ENCODE measurements around the gene CCDC15. TPM values are rescaled to one million over a fixed set of nuclear protein-coding genes. Genes with fewer than 3 reads are reported as not detected.

Gene CCDC15
- total RNA-seq, 4 donors from 2014 or later: under 0.01 to 3.5 (median 1.7) TPM

DNA sequence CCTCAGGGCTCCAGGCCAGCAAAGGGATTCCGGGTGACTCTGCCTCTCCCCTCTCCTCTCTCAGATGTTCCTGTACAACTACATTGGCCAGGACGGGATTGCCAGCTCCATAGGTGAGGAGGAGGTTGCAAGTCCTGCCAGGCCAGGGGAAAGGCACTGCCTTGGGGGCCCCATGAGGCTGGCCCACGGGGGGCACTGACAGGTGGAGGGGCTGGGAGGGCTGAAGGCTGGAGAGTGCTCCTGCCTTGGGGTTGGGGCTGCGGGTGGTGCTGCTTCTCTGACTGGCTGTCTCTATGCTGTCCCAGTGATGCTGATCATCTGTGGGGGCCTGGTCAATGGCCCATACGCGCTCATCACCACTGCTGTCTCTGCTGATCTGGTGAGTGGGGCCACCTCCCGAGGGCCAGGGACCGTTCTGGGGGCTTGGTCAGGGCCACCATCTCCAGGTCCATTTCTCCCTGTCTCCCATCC is 130.8 kb downstream of the CCDC15 start:
- Histone ChIP-seq H3K9me3 (no peaks in the 10 kb centered on the region), H3K36me3 (no peaks in the 10 kb centered on the region), H3K4me1 (no peaks in the 10 kb centered on the region), H3K27me3 (no peaks in the 10 kb centered on the region), H3K27ac (no peak overlapping the region), H3K4me3 (no peak overlapping the region)
- DNase-seq: no peak
- intact Hi-C loops (cut with DNase I; ENCODE audit: low total_unique reads): no loop called here
- TF ChIP-seq POLR2A (IDR thresholded peaks at IDR 0.05): no peak
- no peak for TF ChIP-seq CTCF (IDR thresholded peaks at IDR 0.05)

DNA sequence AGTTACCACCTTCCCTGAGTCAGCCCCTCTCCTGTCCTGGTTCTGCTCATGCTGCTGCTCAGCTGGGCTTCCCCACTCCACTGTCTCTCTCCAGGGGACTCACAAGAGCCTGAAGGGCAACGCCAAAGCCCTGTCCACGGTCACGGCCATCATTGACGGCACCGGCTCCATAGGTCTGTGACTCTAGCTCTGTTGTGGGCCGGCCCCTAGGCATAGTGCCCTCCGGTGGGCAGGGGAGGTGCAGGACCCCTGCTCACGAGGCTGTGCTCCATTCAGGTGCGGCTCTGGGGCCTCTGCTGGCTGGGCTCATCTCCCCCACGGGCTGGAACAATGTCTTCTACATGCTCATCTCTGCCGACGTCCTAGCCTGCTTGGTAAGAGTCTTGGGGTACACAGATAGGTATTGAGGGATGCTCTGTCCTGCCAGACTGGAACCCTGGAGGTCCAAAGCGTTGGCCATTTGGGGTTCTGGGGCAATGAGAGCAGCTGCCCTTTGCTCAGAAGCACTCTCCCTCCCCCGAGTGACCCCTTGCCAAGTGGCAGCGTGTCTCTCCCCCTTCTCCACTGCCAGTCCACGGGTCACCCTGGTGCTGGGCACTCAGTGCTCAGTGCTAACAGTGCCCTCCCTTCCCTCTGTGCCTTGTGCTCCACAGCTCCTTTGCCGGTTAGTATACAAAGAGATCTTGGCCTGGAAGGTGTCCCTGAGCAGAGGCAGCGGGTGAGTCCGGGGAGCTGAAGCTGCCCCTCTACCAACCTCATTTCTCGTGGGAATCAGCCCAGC is 131.5 kb downstream of the CCDC15 start:
- intact Hi-C loops (cut with DNase I; ENCODE audit: low total_unique reads): no loop called here
- Histone ChIP-seq H3K4me3 (no peak overlapping the region), H3K27ac (no peak overlapping the region), H3K27me3 (no peaks in the 10 kb centered on the region), H3K9me3 (no peaks in the 10 kb centered on the region), H3K36me3 (no peaks in the 10 kb centered on the region), H3K4me1 (no peaks in the 10 kb centered on the region)
- DNase-seq: no peak
- TF ChIP-seq POLR2A (IDR thresholded peaks at IDR 0.05) (no peak), CTCF (IDR thresholded peaks at IDR 0.05) (no peak)

DNA sequence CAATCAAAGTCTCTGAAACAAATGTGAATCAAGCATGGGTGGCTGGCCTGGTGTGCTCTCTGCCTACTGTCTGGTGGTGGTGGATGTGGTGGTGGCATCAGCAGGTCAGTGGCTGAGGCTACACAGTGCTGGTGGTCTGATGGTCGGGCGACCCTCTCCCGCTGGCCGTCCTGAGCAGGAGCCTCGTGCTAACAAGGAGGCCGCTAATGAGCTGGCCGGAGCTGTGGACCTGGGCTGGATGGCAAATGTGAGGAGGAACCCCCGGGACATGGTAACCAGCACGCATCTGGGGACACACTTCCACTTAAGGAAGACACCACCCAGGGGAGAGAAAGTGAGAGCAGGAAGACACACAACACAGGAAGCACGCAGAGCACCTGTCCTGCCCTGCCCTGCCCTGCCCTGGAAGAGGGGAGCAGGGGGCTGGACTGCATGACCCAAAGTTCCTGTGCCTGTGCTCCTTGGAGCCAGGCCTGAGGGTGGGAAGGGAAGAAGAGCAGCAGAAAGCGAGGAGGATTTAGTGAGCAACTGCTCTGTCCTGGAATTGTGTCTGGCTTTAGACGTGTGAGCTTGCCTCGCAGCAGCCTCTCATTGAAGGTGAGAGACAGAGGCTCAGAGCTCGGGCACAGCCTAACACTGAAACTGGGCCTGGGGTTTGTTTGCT is 132.8 kb downstream of the CCDC15 start:
- Histone ChIP-seq H3K36me3 (no peaks in the 10 kb centered on the region), H3K9me3 (no peaks in the 10 kb centered on the region), H3K4me3 (no peak overlapping the region), H3K27me3 (no peaks in the 10 kb centered on the region), H3K27ac (no peak overlapping the region), H3K4me1 (no peaks in the 10 kb centered on the region)
- DNase-seq: no peak
- no peak for TF ChIP-seq POLR2A (IDR thresholded peaks at IDR 0.05)
- TF ChIP-seq CTCF (IDR thresholded peaks at IDR 0.05): no peak
- intact Hi-C loops (cut with DNase I; ENCODE audit: low total_unique reads): no loop called here

- TF ChIP-seq POLR2A (IDR thresholded peaks at IDR 0.05) (no peak), CTCF (IDR thresholded peaks at IDR 0.05) (no peak)
- intact Hi-C loops (cut with DNase I; ENCODE audit: low total_unique reads): no loop called here
- Histone ChIP-seq H3K27me3 (no peaks in the 10 kb centered on the region), H3K27ac (no peak overlapping the region), H3K4me1 (no peaks in the 10 kb centered on the region), H3K9me3 (no peaks in the 10 kb centered on the region), H3K4me3 (no peak overlapping the region), H3K36me3 (no peaks in the 10 kb centered on the region)
- DNase-seq: no peak
Observed at GRCh38 chr11:125088123-125088522, 134.1 kb downstream of the CCDC15 start.
